ENCODE data around the gene PRKCH. TPM values are rescaled to one million over a fixed set of nuclear protein-coding genes. Genes with fewer than 3 reads are reported as not detected.

PRKCH gene
- total RNA-seq, 1 donor from 2014 or later, result 19.1 TPM

DNA sequence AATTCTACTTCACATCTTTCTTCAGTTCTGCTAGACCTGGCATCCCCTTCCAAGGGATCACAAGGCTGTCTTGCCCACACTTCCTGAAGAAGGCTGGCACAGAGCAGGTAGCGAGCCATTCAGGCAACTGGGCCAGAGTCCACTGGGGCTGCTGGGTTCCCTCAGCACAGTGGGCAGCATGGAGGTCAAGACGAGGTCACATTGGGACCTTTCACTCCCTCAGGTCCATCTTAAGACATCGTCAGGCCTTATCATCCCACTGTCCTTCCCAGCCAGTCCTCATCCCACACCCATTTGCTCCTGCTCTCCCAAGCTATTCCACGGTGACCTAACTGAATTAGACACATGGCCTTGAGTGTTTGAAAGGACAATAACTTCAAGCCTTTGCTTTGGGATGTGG lies 230.9 kb downstream of the PRKCH start:
- Mint-ChIP-seq H3K9me3 (no peaks in the 10 kb centered on the region), H3K4me3 (no peak overlapping the region), H3K27me3 (no peaks in the 10 kb centered on the region), H3K36me3 (peaks cover 6% of the 10 kb centered on the region), H3K27ac (no peak overlapping the region), H3K4me1 (ENCODE audit: unreplicated experiment) (peaks cover 21% of the 10 kb centered on the region)
- DNase-seq (ENCODE audit: extremely low spot score, unreplicated experiment), result no peak
- TF ChIP-seq, protein P1, sequence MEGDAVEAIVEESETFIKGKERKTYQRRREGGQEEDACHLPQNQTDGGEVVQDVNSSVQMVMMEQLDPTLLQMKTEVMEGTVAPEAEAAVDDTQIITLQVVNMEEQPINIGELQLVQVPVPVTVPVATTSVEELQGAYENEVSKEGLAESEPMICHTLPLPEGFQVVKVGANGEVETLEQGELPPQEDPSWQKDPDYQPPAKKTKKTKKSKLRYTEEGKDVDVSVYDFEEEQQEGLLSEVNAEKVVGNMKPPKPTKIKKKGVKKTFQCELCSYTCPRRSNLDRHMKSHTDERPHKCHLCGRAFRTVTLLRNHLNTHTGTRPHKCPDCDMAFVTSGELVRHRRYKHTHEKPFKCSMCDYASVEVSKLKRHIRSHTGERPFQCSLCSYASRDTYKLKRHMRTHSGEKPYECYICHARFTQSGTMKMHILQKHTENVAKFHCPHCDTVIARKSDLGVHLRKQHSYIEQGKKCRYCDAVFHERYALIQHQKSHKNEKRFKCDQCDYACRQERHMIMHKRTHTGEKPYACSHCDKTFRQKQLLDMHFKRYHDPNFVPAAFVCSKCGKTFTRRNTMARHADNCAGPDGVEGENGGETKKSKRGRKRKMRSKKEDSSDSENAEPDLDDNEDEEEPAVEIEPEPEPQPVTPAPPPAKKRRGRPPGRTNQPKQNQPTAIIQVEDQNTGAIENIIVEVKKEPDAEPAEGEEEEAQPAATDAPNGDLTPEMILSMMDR (conservative IDR thresholded peaks at IDR 0.05), result no peak

GRCh38 chr14:61553730-61554641 lies 232.6 kb downstream of the PRKCH start:
- Mint-ChIP-seq H3K27me3 (no peaks in the 10 kb centered on the region), H3K4me3 (peak overlapping the region; percentile 2), H3K36me3 (peaks cover 6% of the 10 kb centered on the region), H3K9me3 (no peaks in the 10 kb centered on the region), H3K27ac (peak overlapping the region; percentile 71), H3K4me1 (ENCODE audit: unreplicated experiment) (peaks cover 12% of the 10 kb centered on the region)
- TF ChIP-seq, protein P1 (conservative IDR thresholded peaks at IDR 0.05), result no peak
- DNase-seq (ENCODE audit: extremely low spot score, unreplicated experiment), result no peak

- no peak overlapping the region for H3K27ac Mint-ChIP-seq
- H3K27me3 Mint-ChIP-seq, result no peaks in the 10 kb centered on the region
- no peak overlapping the region for H3K4me3 Mint-ChIP-seq
- peaks cover 16% of the 10 kb centered on the region for H3K4me1 Mint-ChIP-seq (ENCODE audit: unreplicated experiment)
- TF ChIP-seq, protein P1 (conservative IDR thresholded peaks at IDR 0.05), result no peak
- peaks cover 6% of the 10 kb centered on the region for H3K36me3 Mint-ChIP-seq
- H3K9me3 Mint-ChIP-seq, result no peaks in the 10 kb centered on the region
- no peak for DNase-seq (ENCODE audit: extremely low spot score, unreplicated experiment)
Measured at GRCh38 chr14:61555056-61555838, 233.9 kb downstream of the PRKCH start.

- Mint-ChIP-seq H3K4me3 (no peak overlapping the region), H3K27ac (no peak overlapping the region), H3K27me3 (no peaks in the 10 kb centered on the region), H3K4me1 (ENCODE audit: unreplicated experiment) (peaks cover 27% of the 10 kb centered on the region), H3K36me3 (peaks cover 4% of the 10 kb centered on the region), H3K9me3 (no peaks in the 10 kb centered on the region)
- TF ChIP-seq, protein P1 (conservative IDR thresholded peaks at IDR 0.05), result no peak
- no peak for DNase-seq (ENCODE audit: extremely low spot score, unreplicated experiment)
Measured at GRCh38 chr14:61556455-61556854, 235.1 kb downstream of the PRKCH start.

- Mint-ChIP-seq H3K27me3 (no peaks in the 10 kb centered on the region), H3K4me3 (no peak overlapping the region), H3K27ac (no peak overlapping the region), H3K4me1 (ENCODE audit: unreplicated experiment) (peaks cover 35% of the 10 kb centered on the region), H3K9me3 (no peaks in the 10 kb centered on the region), H3K36me3 (no peaks in the 10 kb centered on the region)
- DNase-seq (ENCODE audit: extremely low spot score, unreplicated experiment), result no peak
- TF ChIP-seq, protein P1 (conservative IDR thresholded peaks at IDR 0.05), result no peak
Measured at GRCh38 chr14:61557262-61557661, 235.9 kb downstream of the PRKCH start.

Measured in type B pancreatic cell (in vitro differentiated cells).